ENCODE data around the gene PIPOX.

The PIPOX gene

GRCh38 chr17:29032013-29032856 is 10.7 kb upstream of the PIPOX start:
- ATAC-seq (replicated peaks): no peak
- peaks cover 7 to 8% of the 10 kb centered on the region in 2 donors for H3K36me3 Mint-ChIP-seq
- peaks cover 7 to 8% of the 10 kb centered on the region in 2 donors for H3K9me3 Mint-ChIP-seq
- peaks cover 45 to 73% of the 10 kb centered on the region in 2 donors for H3K27me3 Mint-ChIP-seq
- H3K4me3 Mint-ChIP-seq: no peak overlapping the region
- H3K27ac Mint-ChIP-seq: no peak overlapping the region
- no peaks in the 10 kb centered on the region for H3K4me1 Mint-ChIP-seq
- DNase-seq: no peak

GRCh38 chr17:29032857-29033197 is 10.1 kb upstream of the PIPOX start:
- Mint-ChIP-seq H3K4me3 (no peak overlapping the region), H3K9me3 (peaks cover 7 to 8% of the 10 kb centered on the region in 2 donors), H3K4me1 (no peaks in the 10 kb centered on the region), H3K27me3 (peaks cover 39 to 67% of the 10 kb centered on the region in 2 donors), H3K36me3 (peaks cover 7 to 8% of the 10 kb centered on the region in 2 donors), H3K27ac (no peak overlapping the region)
- DNase-seq: no peak
- ATAC-seq (replicated peaks): no peak

- DNase-seq: no peak
- no peak overlapping the region for H3K4me3 Mint-ChIP-seq
- peaks cover 7 to 8% of the 10 kb centered on the region in 2 donors for H3K36me3 Mint-ChIP-seq
- H3K4me1 Mint-ChIP-seq: no peaks in the 10 kb centered on the region
- H3K27ac Mint-ChIP-seq: no peak overlapping the region
- H3K9me3 Mint-ChIP-seq: peaks cover 7 to 8% of the 10 kb centered on the region in 2 donors
- no peak for ATAC-seq (replicated peaks)
- H3K27me3 Mint-ChIP-seq: peaks cover 36 to 59% of the 10 kb centered on the region in 2 donors
Observed at GRCh38 chr17:29034510-29034909, 8.4 kb upstream of the PIPOX start.

GRCh38 chr17:29036584-29036983 is 6.4 kb upstream of the PIPOX start:
- H3K4me3 Mint-ChIP-seq: no peak overlapping the region
- peaks cover 6 to 8% of the 10 kb centered on the region in 2 donors for H3K36me3 Mint-ChIP-seq
- H3K27ac Mint-ChIP-seq: no peak overlapping the region
- DNase-seq (no peak), ATAC-seq (replicated peaks) (no peak)
- H3K4me1 Mint-ChIP-seq: peaks cover 0 to 5% of the 10 kb centered on the region in 2 donors
- H3K27me3 Mint-ChIP-seq: peaks cover 24 to 43% of the 10 kb centered on the region in 2 donors
- H3K9me3 Mint-ChIP-seq: peaks cover 7 to 8% of the 10 kb centered on the region in 2 donors

- Mint-ChIP-seq H3K27me3 (peaks cover 13 to 32% of the 10 kb centered on the region in 2 donors), H3K9me3 (peaks cover 7 to 8% of the 10 kb centered on the region in 2 donors), H3K27ac (no peak overlapping the region), H3K36me3 (peaks cover 6 to 8% of the 10 kb centered on the region in 2 donors), H3K4me3 (no peak overlapping the region), H3K4me1 (peaks cover 5 to 17% of the 10 kb centered on the region in 2 donors)
- DNase-seq (no peak), ATAC-seq (replicated peaks) (no peak)
Observed at GRCh38 chr17:29037739-29038084, 5.2 kb upstream of the PIPOX start.

GRCh38 chr17:29038085-29038795 is 4.7 kb upstream of the PIPOX start:
- DNase-seq (no peak), ATAC-seq (replicated peaks) (no peak)
- Mint-ChIP-seq H3K4me3 (no peak overlapping the region), H3K27ac (no peak overlapping the region), H3K27me3 (peaks cover 10 to 28% of the 10 kb centered on the region in 2 donors), H3K9me3 (peaks cover 7 to 8% of the 10 kb centered on the region in 2 donors), H3K4me1 (peaks cover 9 to 22% of the 10 kb centered on the region in 2 donors), H3K36me3 (peaks cover 6 to 8% of the 10 kb centered on the region in 2 donors)

GRCh38 chr17:29039764-29040598 is 3.0 kb upstream of the PIPOX start:
- peaks cover 14 to 34% of the 10 kb centered on the region in 2 donors for H3K4me1 Mint-ChIP-seq
- ATAC-seq (replicated peaks) (no peak), DNase-seq (no peak)
- H3K9me3 Mint-ChIP-seq: peaks cover 2 to 3% of the 10 kb centered on the region in 2 donors
- no peak overlapping the region for H3K27ac Mint-ChIP-seq
- H3K4me3 Mint-ChIP-seq: no peak overlapping the region
- H3K27me3 Mint-ChIP-seq: peaks cover 4 to 13% of the 10 kb centered on the region in 2 donors
- H3K36me3 Mint-ChIP-seq: peaks cover 0 to 3% of the 10 kb centered on the region in 2 donors

GRCh38 chr17:29041091-29041490 is 1.9 kb upstream of the PIPOX start:
- ATAC-seq (replicated peaks): no peak

GRCh38 chr17:29041571-29041970 is 1.4 kb upstream of the PIPOX start:
- peaks cover 2 to 6% of the 10 kb centered on the region in 2 donors for H3K36me3 Mint-ChIP-seq
- peaks cover 20 to 45% of the 10 kb centered on the region in 2 donors for H3K4me1 Mint-ChIP-seq
- H3K27ac Mint-ChIP-seq: no peak overlapping the region
- no peak for DNase-seq
- no peak overlapping the region for H3K4me3 Mint-ChIP-seq
- no peak for ATAC-seq (replicated peaks)
- peaks cover 8 to 9% of the 10 kb centered on the region in 2 donors for H3K27me3 Mint-ChIP-seq
- H3K9me3 Mint-ChIP-seq: no peaks in the 10 kb centered on the region

More at GRCh38 chr17:29041091-29041490, 1.9 kb upstream of the PIPOX start:
- H3K9me3 Mint-ChIP-seq: no peaks in the 10 kb centered on the region
- no peak overlapping the region for H3K4me3 Mint-ChIP-seq
- peaks cover 4 to 9% of the 10 kb centered on the region in 2 donors for H3K27me3 Mint-ChIP-seq
- H3K27ac Mint-ChIP-seq: no peak overlapping the region
- peaks cover 0 to 5% of the 10 kb centered on the region in 2 donors for H3K36me3 Mint-ChIP-seq
- no peak for DNase-seq
- peaks cover 19 to 41% of the 10 kb centered on the region in 2 donors for H3K4me1 Mint-ChIP-seq

GRCh38 chr17:29042026-29042678 is 789 bp upstream of the PIPOX start:
- DNase-seq: no peak
- no peak for ATAC-seq (replicated peaks)
- Mint-ChIP-seq H3K9me3 (no peaks in the 10 kb centered on the region), H3K4me3 (peak overlapping the region; percentile 46 to 57), H3K36me3 (peaks cover 2 to 6% of the 10 kb centered on the region in 2 donors), H3K4me1 (peaks cover 20 to 47% of the 10 kb centered on the region in 2 donors), H3K27ac (peak overlapping the region; percentile 81), H3K27me3 (peaks cover 8 to 10% of the 10 kb centered on the region in 2 donors)

GRCh38 chr17:29043539-29044145 is 701 bp downstream of the PIPOX start:
- Mint-ChIP-seq H3K4me3 (peak overlapping the region in 1 of 2 donors; percentile 10), H3K36me3 (peaks cover 2 to 6% of the 10 kb centered on the region in 2 donors), H3K9me3 (no peaks in the 10 kb centered on the region), H3K27me3 (peaks cover 8 to 16% of the 10 kb centered on the region in 2 donors), H3K4me1 (peaks cover 23 to 54% of the 10 kb centered on the region in 2 donors), H3K27ac (no peak overlapping the region)
- ATAC-seq (replicated peaks) (peak; percentile 43 to 55), DNase-seq (peak; percentile 28)

GRCh38 chr17:29045026-29045425 is 2.1 kb downstream of the PIPOX start:
- H3K36me3 Mint-ChIP-seq: peaks cover 2 to 6% of the 10 kb centered on the region in 2 donors
- ATAC-seq (replicated peaks): no peak
- H3K4me3 Mint-ChIP-seq: no peak overlapping the region
- DNase-seq: no peak
- H3K4me1 Mint-ChIP-seq: peaks cover 23 to 56% of the 10 kb centered on the region in 2 donors
- no peaks in the 10 kb centered on the region for H3K9me3 Mint-ChIP-seq
- H3K27me3 Mint-ChIP-seq: peaks cover 14 to 24% of the 10 kb centered on the region in 2 donors
- no peak overlapping the region for H3K27ac Mint-ChIP-seq

- peaks cover 23 to 56% of the 10 kb centered on the region in 2 donors for H3K4me1 Mint-ChIP-seq
Observed at GRCh38 chr17:29045734-29046472, 3.0 kb downstream of the PIPOX start.

More at GRCh38 chr17:29045734-29046472, 3.0 kb downstream of the PIPOX start:
- Mint-ChIP-seq H3K27ac (no peak overlapping the region), H3K9me3 (no peaks in the 10 kb centered on the region), H3K36me3 (peaks cover 2 to 6% of the 10 kb centered on the region in 2 donors), H3K27me3 (peaks cover 14 to 24% of the 10 kb centered on the region in 2 donors), H3K4me3 (no peak overlapping the region)
- no peak for ATAC-seq (replicated peaks)
- no peak for DNase-seq

Data from stimulated activated naive B cell treated with anti-CD40 and anti-IgM and Interleukin-4, amounts not matched to agents 10 μg/mL and 1 μg/mL and 100 μg/mL, for 72 hours (primary cell).